ENCODE data around the gene SLC12A6.
"Not testable (repeated sequence)": the region's sequence is repeated elsewhere in the genome, so short reads cannot be mapped to it uniquely, and the experiment has no call there.

SLC12A6 gene

GRCh38 chr15:34355241-34355640, 17.7 kb upstream of the SLC12A6 start:
- no peak for DNase-seq

DNA sequence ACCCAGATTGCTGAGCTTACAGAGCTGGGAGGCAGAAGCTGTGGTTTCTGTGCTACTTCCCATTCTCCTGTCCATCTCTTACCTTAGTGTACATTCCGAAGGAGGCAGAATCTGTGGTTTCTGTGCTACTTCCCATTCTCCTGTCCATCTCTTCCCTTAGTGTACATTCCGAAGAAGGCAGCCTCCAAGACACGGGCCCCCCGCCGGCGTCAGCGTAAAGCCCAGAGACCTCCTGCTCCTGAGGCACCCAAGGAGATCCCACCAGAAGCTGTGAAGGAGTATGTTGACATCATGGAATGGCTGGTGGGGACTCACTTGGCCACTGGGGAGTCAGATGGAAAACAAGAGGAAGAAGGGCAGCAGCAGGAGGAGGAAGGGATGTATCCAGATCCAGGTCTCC, 16.7 kb upstream of the SLC12A6 start:
- DNase-seq = no peak

DNA sequence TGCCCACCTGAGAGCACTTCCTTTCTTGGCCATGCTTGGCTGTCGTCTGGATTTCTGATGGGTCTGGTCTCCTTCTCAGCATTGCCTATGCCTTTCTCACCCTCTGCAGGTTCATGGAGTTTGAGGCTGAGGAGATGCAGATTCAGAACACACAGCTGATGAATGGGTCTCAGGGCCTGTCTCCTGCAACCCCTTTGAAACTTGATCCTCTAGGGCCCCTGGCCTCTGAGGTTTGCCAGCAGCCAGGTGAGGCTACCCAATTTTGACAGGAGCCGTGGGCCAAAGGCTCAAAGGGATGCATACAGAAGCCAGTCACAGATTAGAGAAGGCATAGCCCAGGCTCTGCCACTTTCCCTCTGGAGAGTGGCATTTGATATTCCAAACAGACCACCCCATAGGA, 16.0 kb upstream of the SLC12A6 start:
- no peak for DNase-seq

- DNase-seq = not testable (repeated sequence)
Measured at GRCh38 chr15:34352996-34353395, 15.4 kb upstream of the SLC12A6 start.

DNA sequence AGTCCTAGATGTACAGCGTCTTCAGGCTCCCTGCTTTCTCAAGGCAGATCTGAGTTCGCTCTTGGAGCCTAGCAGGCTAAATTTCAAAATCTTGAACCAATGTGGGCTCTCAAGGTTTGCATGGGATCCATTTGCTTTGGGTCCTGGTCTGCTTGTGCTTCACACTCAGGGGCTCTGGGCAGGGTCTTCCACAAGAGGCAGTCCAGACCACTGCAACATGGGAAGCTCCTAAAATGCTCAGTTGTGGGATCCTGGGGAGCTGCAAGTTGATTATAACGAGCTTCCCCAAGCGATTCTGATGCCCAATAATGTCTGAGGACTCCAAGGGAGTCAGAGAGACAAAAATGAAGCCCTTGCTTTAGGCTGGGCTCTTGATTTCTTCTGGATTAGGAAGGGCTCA, 12.2 kb upstream of the SLC12A6 start:
- DNase-seq = no peak

DNA sequence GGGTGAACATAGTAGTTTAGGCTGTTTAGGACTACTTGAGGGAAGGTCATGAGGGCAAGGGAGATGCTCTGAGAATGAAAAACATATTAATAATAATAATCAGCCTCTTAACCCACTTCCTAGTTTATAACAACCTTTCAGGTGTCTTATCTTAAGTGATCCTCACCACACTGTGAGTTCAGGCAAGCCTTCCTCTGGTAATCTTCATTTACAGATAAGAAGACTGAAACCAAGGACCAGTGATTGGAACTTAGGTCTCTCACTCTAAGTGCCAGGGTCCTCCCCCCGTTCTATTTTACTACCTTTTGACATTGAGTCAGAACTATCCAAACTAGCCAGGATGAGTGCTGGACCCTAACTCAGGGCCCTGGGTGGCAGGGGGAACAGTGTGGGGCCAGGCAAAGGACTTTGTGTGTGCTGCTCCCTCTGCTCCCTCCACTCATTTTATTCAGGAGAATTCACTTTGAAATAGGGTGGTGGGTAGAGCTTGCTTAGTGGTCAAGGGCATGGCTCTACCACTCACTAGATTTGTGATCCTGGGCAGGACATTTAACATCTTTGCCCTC, 11.2 kb upstream of the SLC12A6 start:
- no peak for DNase-seq

DNA sequence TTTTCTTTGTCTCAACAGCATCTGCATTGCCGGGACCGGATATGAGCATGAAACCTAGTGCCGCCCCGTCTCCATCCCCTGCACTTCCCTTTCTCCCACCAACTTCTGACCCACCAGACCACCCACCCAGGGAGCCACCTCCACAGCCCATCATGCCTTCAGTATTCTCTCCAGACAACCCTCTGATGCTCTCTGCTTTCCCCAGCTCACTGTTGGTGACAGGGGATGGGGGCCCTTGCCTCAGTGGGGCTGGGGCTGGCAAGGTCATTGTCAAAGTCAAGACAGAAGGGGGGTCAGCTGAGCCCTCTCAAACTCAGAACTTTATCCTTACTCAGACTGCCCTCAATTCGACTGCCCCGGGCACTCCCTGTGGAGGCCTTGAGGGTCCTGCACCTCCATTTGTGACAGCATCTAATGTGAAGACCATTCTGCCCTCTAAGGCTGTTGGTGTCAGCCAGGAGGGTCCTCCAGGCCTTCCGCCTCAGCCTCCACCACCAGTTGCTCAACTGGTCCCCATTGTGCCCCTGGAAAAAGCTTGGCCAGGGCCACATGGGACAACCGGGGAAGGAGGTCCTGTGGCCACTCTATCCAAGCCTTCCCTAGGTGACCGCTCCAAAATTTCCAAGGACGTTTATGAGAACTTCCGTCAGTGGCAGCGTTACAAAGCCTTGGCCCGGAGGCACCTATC, 10.5 kb upstream of the SLC12A6 start:
- no peak for DNase-seq

DNA sequence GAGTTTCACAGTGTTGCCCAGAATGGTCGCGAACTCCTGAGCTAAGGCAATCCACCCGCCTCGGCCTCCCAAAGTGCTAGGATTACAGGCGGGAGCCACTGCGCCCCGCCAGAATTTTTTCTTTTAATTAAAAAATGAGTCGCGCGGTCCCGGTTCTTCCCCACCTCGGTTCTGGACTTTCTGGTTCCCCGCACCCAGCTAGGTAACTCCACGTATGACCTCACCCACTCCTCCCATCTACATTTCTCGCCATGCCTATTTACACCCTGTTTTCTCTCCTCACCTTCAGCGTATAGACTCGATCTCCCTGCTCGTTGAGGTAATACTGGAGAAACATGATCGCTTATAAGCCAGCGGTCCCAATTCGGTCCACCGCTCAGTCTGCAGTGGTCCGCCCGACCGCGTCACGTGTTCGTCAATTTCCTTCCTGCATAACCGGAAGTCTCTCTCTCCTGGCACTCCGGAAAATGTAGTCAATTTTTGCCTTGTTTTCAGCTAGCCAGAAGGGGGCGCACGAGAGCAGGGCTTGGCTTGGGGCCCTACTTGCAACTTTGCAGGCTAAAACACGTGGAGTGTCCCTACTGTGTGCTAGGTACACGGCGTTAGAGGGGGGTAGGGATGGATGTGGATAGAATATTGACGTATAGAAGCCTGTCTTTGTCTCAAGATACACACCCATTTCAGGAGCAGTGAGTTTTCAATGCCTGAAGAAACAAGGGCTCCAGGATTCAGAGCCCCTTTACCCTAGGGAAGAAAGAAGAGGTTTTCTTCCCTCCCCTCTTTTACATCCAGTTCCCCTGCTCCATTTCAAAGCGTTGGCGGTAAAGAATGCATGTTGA, 5.4 kb upstream of the SLC12A6 start, which contains the start of the genes NOP10 and NUTM1:
TSS of gene NOP10 (minus strand) at position 400 of the 839 bp plus-strand sequence. CDS start at position 337, 63 bp downstream.
TSS of gene NUTM1 (plus strand) at position 579 of the 839 bp plus-strand sequence. CDS start 382 bp downstream, outside the sequence.
- DNase-seq = peak; percentile 80

GRCh38 chr15:34342213-34342736, 4.7 kb upstream of the SLC12A6 start:
- DNase-seq = not testable (repeated sequence)

GRCh38 chr15:34341381-34342212, 4.0 kb upstream of the SLC12A6 start:
- no peak for DNase-seq

- no peak for DNase-seq
Measured at GRCh38 chr15:34339946-34340345, 2.4 kb upstream of the SLC12A6 start.

DNA sequence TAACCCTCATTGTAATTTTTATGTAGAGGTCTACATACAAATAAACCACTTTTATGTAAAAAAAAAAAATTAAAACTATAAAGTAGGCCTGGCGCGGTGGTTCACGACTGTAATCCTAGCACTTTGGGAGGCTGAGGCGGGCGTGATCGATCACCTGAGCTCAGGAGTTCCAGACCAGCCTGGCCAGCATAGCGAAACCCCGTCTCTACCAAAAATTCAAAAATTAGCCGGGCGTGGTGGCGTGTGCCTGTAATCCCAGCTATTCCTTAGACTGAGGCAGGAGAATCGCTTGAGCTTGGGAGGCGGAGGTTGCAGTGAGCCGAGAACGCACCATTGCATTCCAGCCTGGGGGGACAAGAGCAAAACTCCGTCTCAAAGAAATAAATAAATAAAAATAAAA, 766 bp upstream of the SLC12A6 start:
- DNase-seq = no peak

DNA sequence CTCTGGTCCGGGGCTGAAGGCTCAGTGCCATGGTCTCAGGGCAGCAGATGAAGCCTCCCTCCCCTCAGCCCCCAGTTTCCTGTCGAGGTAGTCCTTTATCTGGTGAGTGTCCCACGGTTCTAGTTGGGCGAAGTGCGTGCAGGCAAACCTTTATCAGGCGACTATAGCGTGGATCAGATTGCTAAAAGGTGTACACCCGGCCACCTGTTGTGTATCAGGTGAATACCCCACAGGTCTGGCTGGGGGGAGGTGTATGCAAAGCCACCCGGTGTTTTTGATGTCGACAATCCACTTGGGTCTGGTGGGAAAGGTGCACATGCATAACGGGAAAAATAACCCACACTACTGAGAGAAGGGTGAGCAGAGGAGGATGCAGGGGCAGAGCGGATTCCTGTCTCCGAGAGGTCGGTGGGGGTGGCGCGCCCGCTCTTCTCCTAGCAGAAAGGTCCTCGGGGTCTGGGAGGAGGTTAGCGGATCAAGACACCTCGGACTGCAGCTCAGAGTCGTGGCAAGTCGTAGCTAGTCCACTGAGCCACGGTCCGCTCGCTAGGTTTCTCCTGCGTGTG, 507 bp downstream of the SLC12A6 start:
- DNase-seq = no peak

DNA sequence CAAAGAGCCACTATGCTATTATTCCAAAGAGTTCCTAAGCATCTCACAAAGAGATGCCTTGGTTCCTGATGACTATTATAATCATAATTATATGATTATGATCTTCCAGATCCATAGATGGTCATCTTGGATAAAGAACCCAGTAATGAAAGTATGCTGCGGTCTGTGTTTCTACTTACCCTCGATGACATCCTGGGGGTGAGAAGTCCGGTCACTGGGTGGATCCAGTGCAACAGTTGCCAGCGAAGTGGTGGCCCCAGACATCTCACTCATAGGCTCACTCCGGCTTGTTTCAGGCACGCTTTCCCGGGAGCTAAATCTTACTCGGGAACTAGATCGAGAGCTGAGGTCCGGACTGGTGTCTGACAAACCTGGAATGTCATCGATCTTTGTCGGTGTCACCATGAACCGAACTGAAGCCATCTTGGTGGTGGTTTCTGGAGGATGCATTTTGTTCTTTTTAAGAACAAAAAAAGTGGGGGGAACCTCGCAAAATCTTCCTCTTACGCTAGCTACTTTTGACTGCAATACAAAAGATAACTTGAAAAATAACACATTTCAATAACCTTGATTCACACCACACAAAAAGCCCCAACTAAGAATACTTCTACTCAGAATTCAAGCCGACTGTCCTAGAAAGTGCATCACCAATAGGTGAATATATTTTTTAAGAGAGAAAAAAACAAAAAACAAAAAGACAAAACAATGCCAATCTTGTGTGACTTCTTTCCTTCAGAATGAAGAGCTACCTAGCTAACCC, 1.2 kb downstream of the SLC12A6 start:
- no peak for DNase-seq

DNA sequence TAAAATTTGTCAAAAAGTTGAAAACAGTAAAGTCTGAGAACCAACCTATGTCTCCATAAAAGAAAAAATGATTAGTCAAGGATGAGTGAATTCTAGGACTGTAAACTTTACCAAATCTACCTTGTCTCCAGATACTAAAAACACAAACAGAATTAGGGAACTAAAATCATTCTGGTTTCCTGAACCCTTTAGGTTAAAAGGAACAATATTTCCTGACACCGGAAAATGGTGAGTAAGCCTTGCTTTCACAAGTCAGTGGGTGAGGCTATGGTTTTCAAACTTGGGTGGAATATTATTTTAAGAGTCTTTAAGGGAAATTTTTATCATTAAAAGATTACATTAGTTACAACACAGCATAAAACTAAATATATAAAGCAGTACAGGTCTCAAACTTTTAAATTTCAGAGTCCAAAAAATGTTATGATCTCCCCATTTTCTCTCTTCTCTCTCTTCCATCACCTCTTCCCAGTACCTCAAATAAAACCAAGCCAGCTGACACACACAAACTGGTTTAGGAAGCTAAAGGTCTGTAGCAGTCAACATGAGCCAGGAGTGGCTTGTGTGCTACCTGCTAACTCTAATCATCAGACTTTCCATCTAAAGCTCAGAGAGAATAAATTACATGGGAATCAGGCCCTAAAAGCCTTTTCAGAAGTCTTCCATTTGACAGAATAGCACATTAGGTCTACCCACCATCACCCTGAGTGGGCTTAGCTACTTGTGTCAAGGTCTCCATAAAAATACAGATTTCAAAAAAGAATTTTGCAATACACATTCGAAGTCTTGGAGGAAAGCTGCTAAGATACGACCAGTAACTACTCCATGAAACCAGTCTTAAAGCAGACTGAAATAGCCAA, 2.2 kb downstream of the SLC12A6 start:
- no peak for DNase-seq

DNA sequence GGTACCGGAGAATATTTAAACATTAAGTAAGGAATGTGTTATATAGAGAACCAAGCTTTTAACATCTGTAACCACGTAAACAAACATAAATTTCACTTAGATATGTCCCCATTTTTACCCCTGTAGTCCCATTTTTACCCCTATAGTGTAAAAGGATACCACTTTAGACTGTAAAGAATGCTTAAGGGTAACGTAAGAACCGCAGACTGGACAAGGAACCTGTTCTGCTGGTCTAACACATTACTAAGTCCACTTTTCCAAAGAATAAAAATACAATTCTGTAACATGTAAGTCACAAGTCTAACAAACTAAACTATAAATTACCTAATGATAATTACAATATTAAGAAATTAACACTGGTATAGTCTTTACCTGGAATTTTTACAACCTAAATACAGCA, 2.9 kb downstream of the SLC12A6 start:
- no peak for DNase-seq

DNA sequence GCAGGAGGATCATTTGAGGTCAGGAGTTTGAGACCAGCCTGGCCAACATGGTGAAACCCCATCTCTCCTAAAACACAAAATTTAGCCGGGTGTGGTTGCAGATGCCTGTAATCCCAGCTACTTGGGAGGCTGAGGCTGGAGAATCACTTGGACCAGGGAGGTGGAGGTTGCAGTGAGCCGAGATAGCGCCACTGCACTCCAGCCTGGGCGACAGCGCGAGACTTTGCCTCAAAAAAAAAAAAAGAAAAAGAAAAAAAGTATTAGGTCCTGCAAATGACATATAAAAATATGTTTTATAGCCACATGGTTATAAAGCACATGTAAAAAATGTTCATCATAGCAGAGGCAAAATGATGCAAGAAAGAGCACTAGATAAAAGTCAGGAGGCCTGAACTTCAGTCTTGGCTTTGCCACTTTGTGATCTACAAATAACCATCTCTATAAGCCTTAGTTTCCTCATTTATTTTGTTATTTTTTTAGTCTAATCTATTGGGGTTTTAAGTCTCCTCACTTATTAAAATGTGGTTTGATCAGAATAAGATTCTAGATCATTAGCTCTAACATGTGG, 4.9 kb downstream of the SLC12A6 start:
- no peak for DNase-seq

- no peak for DNase-seq
Measured at GRCh38 chr15:34331809-34332208, 5.8 kb downstream of the SLC12A6 start.

DNA sequence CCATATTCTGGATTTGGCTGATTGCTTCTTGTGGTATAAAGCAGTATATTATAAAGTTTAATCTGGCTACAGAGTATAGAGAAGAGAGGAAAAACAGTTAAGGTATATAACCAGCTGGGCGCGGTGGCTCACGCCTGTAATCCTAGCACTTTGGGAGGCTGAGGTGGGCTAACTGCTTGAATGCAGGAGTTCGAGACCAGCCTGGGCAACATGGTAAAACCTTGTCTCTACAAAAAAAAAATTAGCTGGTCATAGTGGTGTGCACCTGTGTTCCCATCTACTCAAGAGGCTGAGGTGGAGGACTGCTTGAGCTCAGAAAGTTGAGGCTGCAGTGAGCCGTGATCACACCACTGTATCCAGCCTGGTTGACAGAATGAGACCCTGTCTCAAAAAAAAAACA, 7.3 kb downstream of the SLC12A6 start:
- no peak for DNase-seq

DNA sequence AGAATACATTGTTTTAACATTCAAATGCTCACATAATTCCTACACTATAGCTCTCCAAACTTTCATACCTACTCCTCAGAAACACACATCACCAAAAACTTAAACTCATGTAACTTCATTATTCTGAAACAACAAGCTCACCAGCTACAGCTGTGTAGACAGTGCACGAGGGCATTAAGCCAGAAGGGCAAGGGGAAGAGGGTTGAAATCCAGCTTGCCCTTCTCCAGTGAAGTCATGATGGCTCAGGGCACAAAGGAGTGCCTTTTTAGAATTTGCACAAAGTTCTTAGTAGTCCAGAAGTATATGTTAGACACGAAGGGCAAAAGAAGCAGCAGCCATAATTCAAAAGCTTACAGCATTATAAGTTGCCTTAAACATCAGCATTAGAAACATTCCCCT, 8.6 kb downstream of the SLC12A6 start:
- no peak for DNase-seq

Data from NCI-H1694 (cell line).